ENCODE results near the gene USP10. TPM values are rescaled to one million over a fixed set of nuclear protein-coding genes. Genes with fewer than 3 reads are reported as not detected.

USP10 gene
- polyA plus RNA-seq, 3 donors, result 38.7 to 115 (median 90.9) TPM

DNA sequence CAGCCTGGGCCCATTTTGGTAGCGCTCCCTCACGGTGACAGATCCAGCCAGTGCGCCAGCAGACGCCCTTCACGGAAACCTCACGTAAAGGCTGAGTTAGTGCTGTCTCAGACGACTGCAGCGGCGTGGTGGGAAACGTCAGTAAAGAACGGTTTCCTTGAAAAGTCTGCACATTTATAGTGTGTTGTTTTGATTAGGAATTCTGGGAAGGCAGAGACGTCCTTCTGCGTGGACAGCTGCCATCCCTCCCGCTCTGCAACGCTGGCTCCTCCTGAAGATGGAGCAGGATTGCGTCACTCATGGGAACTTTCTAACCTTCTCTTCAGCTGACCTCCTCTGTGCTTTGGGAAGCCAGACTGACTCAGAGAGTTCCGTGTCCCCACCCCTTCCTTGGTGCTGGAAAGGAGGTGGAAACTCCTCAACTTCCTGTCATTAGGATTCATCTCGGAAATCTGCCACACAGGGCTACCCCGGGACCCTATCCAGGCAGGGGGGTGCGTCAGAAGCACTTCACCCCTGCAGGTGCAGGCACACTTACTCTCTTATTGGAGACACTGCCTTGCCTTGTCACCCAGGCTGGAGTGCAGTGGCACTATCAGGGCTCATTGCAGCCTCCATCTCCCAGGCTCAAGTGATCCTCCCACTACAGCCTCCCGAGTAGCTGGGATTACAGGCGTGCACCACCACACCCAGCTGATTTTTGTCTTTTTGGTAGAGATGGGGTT, 95.7 kb downstream of the USP10 start:
- Histone ChIP-seq H2AFZ (ENCODE audit: insufficient read depth, low read depth, low read length, poor library complexity, severe bottlenecking) (peak overlapping the region; percentile 19), H3K9me3 (replicated peaks in 1 of 2; ENCODE audit: control insufficient read depth in 1 of 2, insufficient read depth in 1 of 2, low read length in 2 of 2) (no peaks in the 10 kb centered on the region), H3K4me1 (ENCODE audit: control insufficient read depth in 1 of 2, insufficient read depth in 2 of 2, low read length in 2 of 2) (peaks cover 22 to 39% of the 10 kb centered on the region in 2 donors), H3K4me3 (replicated peaks in 1 of 3; ENCODE audit: low read depth in 2 of 3, low read length in 3 of 3) (no peak overlapping the region), H3K4me2 (replicated peaks; ENCODE audit: extremely low read depth, low read length, poor library complexity, severe bottlenecking) (peak overlapping the region; percentile 20), H3K36me3 (replicated peaks in 1 of 2; ENCODE audit: control insufficient read depth in 1 of 2, insufficient read depth in 2 of 2, low read length in 2 of 2) (no peaks in the 10 kb centered on the region), H4K20me1 (ENCODE audit: insufficient read depth, low read length) (no peaks in the 10 kb centered on the region), H3K79me2 (ENCODE audit: insufficient read depth, low read length) (no peaks in the 10 kb centered on the region), H3K9ac (ENCODE audit: insufficient read depth, low read length, poor library complexity, severe bottlenecking) (no peak overlapping the region), H3K27me3 (ENCODE audit: control insufficient read depth in 2 of 2, insufficient read depth in 2 of 2, low read length in 2 of 2) (no peaks in the 10 kb centered on the region), H3K27ac (ENCODE audit: low read depth in 1 of 2, low read length in 2 of 2) (no peak overlapping the region)
- peaks cover 0 to 6% (median 0%) of the 10 kb centered on the region in 7 donors for H3K9me3 Mint-ChIP-seq
- 72% methylated on average over 19 of the region's 22 CpGs for WGBS (ENCODE audit: insufficient coverage)
- TF ChIP-seq, protein P1, sequence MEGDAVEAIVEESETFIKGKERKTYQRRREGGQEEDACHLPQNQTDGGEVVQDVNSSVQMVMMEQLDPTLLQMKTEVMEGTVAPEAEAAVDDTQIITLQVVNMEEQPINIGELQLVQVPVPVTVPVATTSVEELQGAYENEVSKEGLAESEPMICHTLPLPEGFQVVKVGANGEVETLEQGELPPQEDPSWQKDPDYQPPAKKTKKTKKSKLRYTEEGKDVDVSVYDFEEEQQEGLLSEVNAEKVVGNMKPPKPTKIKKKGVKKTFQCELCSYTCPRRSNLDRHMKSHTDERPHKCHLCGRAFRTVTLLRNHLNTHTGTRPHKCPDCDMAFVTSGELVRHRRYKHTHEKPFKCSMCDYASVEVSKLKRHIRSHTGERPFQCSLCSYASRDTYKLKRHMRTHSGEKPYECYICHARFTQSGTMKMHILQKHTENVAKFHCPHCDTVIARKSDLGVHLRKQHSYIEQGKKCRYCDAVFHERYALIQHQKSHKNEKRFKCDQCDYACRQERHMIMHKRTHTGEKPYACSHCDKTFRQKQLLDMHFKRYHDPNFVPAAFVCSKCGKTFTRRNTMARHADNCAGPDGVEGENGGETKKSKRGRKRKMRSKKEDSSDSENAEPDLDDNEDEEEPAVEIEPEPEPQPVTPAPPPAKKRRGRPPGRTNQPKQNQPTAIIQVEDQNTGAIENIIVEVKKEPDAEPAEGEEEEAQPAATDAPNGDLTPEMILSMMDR (IDR thresholded peaks at IDR 0.05), result no peak
- H3K27me3 Mint-ChIP-seq (ENCODE audit: low read depth in 3 of 3), result peaks cover 0 to 3% (median 0%) of the 10 kb centered on the region in 3 donors
- H3K4me3 Mint-ChIP-seq, result no peak overlapping the region
- peak overlapping the region in 2 of 7 donors; percentile 77 to 80 for H3K27ac Mint-ChIP-seq
- DNase-seq, result peak in 2 of 3 donors; percentile 26 to 59
- intact Hi-C loops (cut with micrococcal nuclease), result no loop called here
- peaks cover 4% of the 10 kb centered on the region in 2 donors for H3K36me3 Mint-ChIP-seq
- peaks cover 40% of the 10 kb centered on the region for H3K4me1 Mint-ChIP-seq

DNA sequence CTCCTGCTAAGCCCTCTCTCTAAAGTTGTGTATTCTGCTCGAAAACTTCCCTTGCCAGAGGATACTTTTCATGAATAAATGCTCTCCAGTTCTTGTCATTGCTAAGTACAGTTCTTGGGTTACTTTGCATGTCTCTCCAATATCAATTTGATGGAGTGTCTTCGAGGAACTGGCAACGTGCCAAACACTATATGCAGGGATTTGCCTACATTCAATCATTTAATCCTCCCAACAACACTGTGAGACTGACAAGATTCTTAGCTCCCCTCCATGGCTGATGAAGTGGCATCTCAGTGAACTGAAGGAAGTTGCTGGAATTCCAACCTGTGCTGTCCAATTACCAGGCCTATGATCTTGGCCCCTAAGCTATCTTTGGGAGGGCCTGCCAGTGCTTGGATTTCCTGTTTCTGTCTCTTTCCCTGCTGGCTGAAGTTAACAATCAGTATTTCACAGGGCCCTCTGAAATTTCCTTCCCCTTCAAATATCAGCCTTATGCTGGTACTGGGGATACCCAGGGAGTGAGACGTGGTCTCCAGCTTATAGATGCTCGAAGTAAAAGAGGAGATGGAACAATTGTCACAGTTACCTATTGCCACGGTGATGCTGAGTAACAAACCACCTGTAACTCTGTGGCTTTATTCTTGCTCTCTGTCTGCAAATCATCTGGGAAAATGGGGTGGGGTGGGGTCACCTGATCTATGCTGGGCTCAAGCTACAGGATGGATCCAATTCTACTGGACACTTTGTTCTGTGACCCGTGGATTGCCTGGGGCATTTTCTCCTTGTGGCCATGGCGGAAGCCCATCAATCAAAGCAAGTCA, 100.6 kb downstream of the USP10 start:
- H3K36me3 ChIP-seq (replicated peaks in 1 of 2; ENCODE audit: control insufficient read depth in 1 of 2, insufficient read depth in 2 of 2, low read length in 2 of 2), result no peaks in the 10 kb centered on the region
- Mint-ChIP-seq H3K27me3 (ENCODE audit: low read depth in 3 of 3) (peaks cover 0 to 3% (median 0%) of the 10 kb centered on the region in 3 donors), H3K27ac (peak overlapping the region in 2 of 7 donors; percentile 40 to 85), H3K4me1 (peaks cover 19% of the 10 kb centered on the region), H3K9me3 (peaks cover 0 to 6% (median 2%) of the 10 kb centered on the region in 7 donors), H3K4me3 (no peak overlapping the region), H3K36me3 (peaks cover 0 to 1% of the 10 kb centered on the region in 2 donors)
- no peak overlapping the region for H3K9ac ChIP-seq (ENCODE audit: insufficient read depth, low read length, poor library complexity, severe bottlenecking)
- no peak overlapping the region for H3K4me2 ChIP-seq (replicated peaks; ENCODE audit: extremely low read depth, low read length, poor library complexity, severe bottlenecking)
- H2AFZ ChIP-seq (ENCODE audit: insufficient read depth, low read depth, low read length, poor library complexity, severe bottlenecking), result no peak overlapping the region
- H3K4me3 ChIP-seq (replicated peaks in 1 of 3; ENCODE audit: low read depth in 2 of 3, low read length in 3 of 3), result no peak overlapping the region
- H3K4me1 ChIP-seq (ENCODE audit: control insufficient read depth in 1 of 2, insufficient read depth in 2 of 2, low read length in 2 of 2), result peaks cover 7 to 16% of the 10 kb centered on the region in 2 donors
- H3K79me2 ChIP-seq (ENCODE audit: insufficient read depth, low read length), result no peaks in the 10 kb centered on the region
- TF ChIP-seq, protein P1 (IDR thresholded peaks at IDR 0.05), result no peak
- intact Hi-C loops (cut with micrococcal nuclease), result no loop called here
- no peak for DNase-seq
- no peak overlapping the region for H3K27ac ChIP-seq (ENCODE audit: low read depth in 1 of 2, low read length in 2 of 2)
- H3K9me3 ChIP-seq (replicated peaks in 1 of 2; ENCODE audit: control insufficient read depth in 1 of 2, insufficient read depth in 1 of 2, low read length in 2 of 2), result no peaks in the 10 kb centered on the region
- H3K27me3 ChIP-seq (ENCODE audit: control insufficient read depth in 2 of 2, insufficient read depth in 2 of 2, low read length in 2 of 2), result no peaks in the 10 kb centered on the region
- WGBS (ENCODE audit: insufficient coverage), result 88% methylated on average over 3 of the region's 8 CpGs
- H4K20me1 ChIP-seq (ENCODE audit: insufficient read depth, low read length), result no peaks in the 10 kb centered on the region
